ENCODE data around the gene SEPTIN3. TPM values are rescaled to one million over a fixed set of nuclear protein-coding genes. Genes with fewer than 3 reads are reported as not detected.

SEPTIN3 gene
- total RNA-seq, 1 donor from 2014 or later, result 0.36 TPM

GRCh38 chr22:42016111-42016510 is 46.9 kb downstream of the SEPTIN3 start:
- H3K9me3 Mint-ChIP-seq (ENCODE audit: unreplicated experiment), result no peaks in the 10 kb centered on the region
- H3K27ac Mint-ChIP-seq (ENCODE audit: unreplicated experiment), result no peak overlapping the region
- no peaks in the 10 kb centered on the region for H3K36me3 Mint-ChIP-seq (ENCODE audit: low read depth, unreplicated experiment)
- no peak for DNase-seq (ENCODE audit: low spot score)
- no peak for TF ChIP-seq CTCF (IDR thresholded peaks at IDR 0.05; ENCODE audit: unreplicated experiment)
- H3K4me1 Mint-ChIP-seq (ENCODE audit: unreplicated experiment), result no peaks in the 10 kb centered on the region
- no peak overlapping the region for H3K4me3 Mint-ChIP-seq (ENCODE audit: unreplicated experiment)
- peaks cover 3% of the 10 kb centered on the region for H3K27me3 Mint-ChIP-seq (ENCODE audit: unreplicated experiment)

- Mint-ChIP-seq H3K9me3 (ENCODE audit: unreplicated experiment) (no peaks in the 10 kb centered on the region), H3K4me3 (ENCODE audit: unreplicated experiment) (no peak overlapping the region), H3K27ac (ENCODE audit: unreplicated experiment) (no peak overlapping the region), H3K36me3 (ENCODE audit: low read depth, unreplicated experiment) (no peaks in the 10 kb centered on the region), H3K4me1 (ENCODE audit: unreplicated experiment) (no peaks in the 10 kb centered on the region), H3K27me3 (ENCODE audit: unreplicated experiment) (peaks cover 3% of the 10 kb centered on the region)
- no peak for DNase-seq (ENCODE audit: low spot score)
- TF ChIP-seq CTCF (IDR thresholded peaks at IDR 0.05; ENCODE audit: unreplicated experiment), result no peak
Measured at GRCh38 chr22:42018224-42018623, 49.0 kb downstream of the SEPTIN3 start.

Other genes with a start within 250 kb of the SEPTIN3 start
- 8.8 TPM for gene CCDC134, start 168.8 kb upstream of the SEPTIN3 start, total RNA-seq (ENCODE audit: unreplicated experiment)
- gene SREBF2, start 136.3 kb upstream of the SEPTIN3 start, total RNA-seq (ENCODE audit: unreplicated experiment), result 200 TPM
- 0.41 TPM for gene SHISA8, start 54.4 kb upstream of the SEPTIN3 start, total RNA-seq (ENCODE audit: unreplicated experiment)
- gene TNFRSF13C, start 42.6 kb upstream of the SEPTIN3 start, total RNA-seq (ENCODE audit: unreplicated experiment), result 3.5 TPM
- gene CENPM, start 22.3 kb upstream of the SEPTIN3 start, total RNA-seq (ENCODE audit: unreplicated experiment), result 5.2 TPM
- not detected for gene WBP2NL, start 29.3 kb downstream of the SEPTIN3 start, total RNA-seq (ENCODE audit: unreplicated experiment)
- gene NAGA, start 101.4 kb downstream of the SEPTIN3 start, total RNA-seq (ENCODE audit: unreplicated experiment), result 26.0 TPM
- gene PHETA2, start 104.8 kb downstream of the SEPTIN3 start, total RNA-seq (ENCODE audit: unreplicated experiment), result 3.5 TPM
- gene SMDT1, start 110.3 kb downstream of the SEPTIN3 start, total RNA-seq (ENCODE audit: unreplicated experiment), result 61.1 TPM
- gene NDUFA6, start 121.3 kb downstream of the SEPTIN3 start, total RNA-seq (ENCODE audit: unreplicated experiment), result 54.9 TPM
- 3.2 TPM for gene CYP2D6, start 161.4 kb downstream of the SEPTIN3 start, total RNA-seq (ENCODE audit: unreplicated experiment)

Measured in endothelial cell (in vitro differentiated cells).